Fibroblast of skin of left quadriceps (primary cell): ENCODE results near the gene PLXNA4.

Source experiments
- DNase-seq, 2 experiments: peaks; one replicate each; pipeline ENCODE4 v3.0.0-alpha.2; 2013; ENCODE audit warnings: low read depth in 2 of 2

Gene PLXNA4

GRCh38 chr7:132272763-132273371 is 303.4 kb downstream of the PLXNA4 start:
- no peak for DNase-seq

- no peak for DNase-seq
These were observed 305.8 kb downstream of the PLXNA4 start for GRCh38 chr7:132270517-132270916.

- no peak for DNase-seq
These were observed 306.6 kb downstream of the PLXNA4 start for GRCh38 chr7:132269718-132270117.

- DNase-seq: no peak
These were observed 313.1 kb downstream of the PLXNA4 start for GRCh38 chr7:132263151-132263550.

- DNase-seq: no peak
These were observed 314.2 kb downstream of the PLXNA4 start for GRCh38 chr7:132262160-132262470.

GRCh38 chr7:132261327-132262159 is 314.7 kb downstream of the PLXNA4 start:
- DNase-seq: no peak

- no peak for DNase-seq
These were observed 318.0 kb downstream of the PLXNA4 start for GRCh38 chr7:132258231-132258630.

GRCh38 chr7:132257253-132257652 is 319.0 kb downstream of the PLXNA4 start:
- DNase-seq: no peak

- DNase-seq: no peak
These were observed 319.5 kb downstream of the PLXNA4 start for GRCh38 chr7:132256721-132257212.

GRCh38 chr7:132255898-132256297 is 320.4 kb downstream of the PLXNA4 start:
- DNase-seq: no peak

- DNase-seq: no peak
These were observed 321.0 kb downstream of the PLXNA4 start for GRCh38 chr7:132255115-132255797.

- no peak for DNase-seq
These were observed 321.8 kb downstream of the PLXNA4 start for GRCh38 chr7:132254455-132254854.

- no peak for DNase-seq
These were observed 323.5 kb downstream of the PLXNA4 start for GRCh38 chr7:132252793-132253100.

- no peak for DNase-seq
These were observed 325.0 kb downstream of the PLXNA4 start for GRCh38 chr7:132251327-132251659.

GRCh38 chr7:132250480-132251326 is 325.6 kb downstream of the PLXNA4 start:
- DNase-seq: no peak

- DNase-seq: no peak
These were observed 326.9 kb downstream of the PLXNA4 start for GRCh38 chr7:132249256-132249971.

- no peak for DNase-seq
These were observed 327.4 kb downstream of the PLXNA4 start for GRCh38 chr7:132248841-132249240.

GRCh38 chr7:132247995-132248618 is 328.2 kb downstream of the PLXNA4 start:
- DNase-seq: no peak

GRCh38 chr7:132246591-132246990 is 329.7 kb downstream of the PLXNA4 start:
- DNase-seq: no peak

- no peak for DNase-seq
These were observed 330.7 kb downstream of the PLXNA4 start for GRCh38 chr7:132245539-132245938.

GRCh38 chr7:132244903-132245480 is 331.3 kb downstream of the PLXNA4 start:
- peak; percentile 66 to 69 for DNase-seq
